ENCODE results near the gene PLCB3. TPM values are rescaled to one million over a fixed set of nuclear protein-coding genes. Genes with fewer than 3 reads are reported as not detected.
A peak's percentile ranks its signal among the peaks of the same experiment; 100 is the strongest.

The PLCB3 gene
- total and polyA plus RNA-seq, 2 of the 13 experiments (the other 11 are each of a cell fraction or from before 2014, with no cell fraction given), result 7.5 to 13.8 TPM

DNA sequence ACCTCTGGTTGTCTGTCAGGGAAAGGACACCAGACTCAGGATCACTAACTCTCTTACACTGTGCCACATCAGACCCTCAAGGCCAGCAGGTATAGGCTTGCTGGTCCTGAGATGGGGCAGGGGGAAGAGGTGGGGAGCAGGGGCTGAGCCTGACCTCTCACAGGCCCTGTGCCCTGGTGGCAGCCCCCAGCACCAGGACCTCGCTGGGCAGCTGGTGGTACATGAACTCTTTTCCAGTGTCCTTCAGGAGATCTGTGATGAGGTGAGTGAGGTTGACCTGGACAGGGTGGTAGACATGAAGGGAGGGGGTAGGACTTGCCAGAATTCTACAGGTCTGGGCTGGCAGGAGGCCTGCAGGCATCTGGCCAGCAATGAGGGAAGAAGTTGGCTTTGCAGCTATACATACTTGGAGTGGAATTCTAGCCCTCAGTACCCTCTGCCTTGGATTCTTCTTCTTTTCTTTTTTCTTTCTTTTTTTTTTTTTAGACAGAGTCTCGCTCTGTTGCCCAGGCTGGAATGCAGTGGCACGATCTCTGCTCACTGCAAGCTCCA is 23.8 kb upstream of the PLCB3 start:
- Histone ChIP-seq H3K36me3 (replicated peaks in 1 of 2; ENCODE audit: control insufficient read depth in 1 of 2, insufficient read depth in 2 of 2, low read length in 2 of 2) (peaks cover 0 to 3% of the 10 kb centered on the region in 2 experiments; a peak in 2 of 5 replicates), H3K9me3 (ENCODE audit: low read length) (no peaks in the 10 kb centered on the region), H3K4me3 (replicated peaks in 1 of 3; ENCODE audit: insufficient read depth in 1 of 3, low read depth in 2 of 3, low read length in 3 of 3) (peak overlapping the region; percentile 78 to 96 (median 82)), H3K4me2 (ENCODE audit: low read depth, low read length) (peak overlapping the region; percentile 96), H3K27ac (ENCODE audit: extremely low read length, insufficient read depth, low read length) (no peak overlapping the region), H4K20me1 (ENCODE audit: insufficient read depth, low read length) (no peaks in the 10 kb centered on the region), H3K4me1 (ENCODE audit: insufficient read depth, low read length) (peaks cover 49% of the 10 kb centered on the region), H3K79me2 (ENCODE audit: insufficient read depth, low read length) (no peaks in the 10 kb centered on the region), H2AFZ (ENCODE audit: low read length) (no peak overlapping the region), H3K27me3 (ENCODE audit: control insufficient read depth in 1 of 2, insufficient read depth in 2 of 2, low read length in 2 of 2) (no peaks in the 10 kb centered on the region), H3K9ac (ENCODE audit: insufficient read depth, low read depth, low read length) (peak overlapping the region; percentile 77)
- WGBS (ENCODE audit: low lambda C conversion rate), result 84% methylated on average over 3 of the region's 3 CpGs
- CTCF ChIA-PET (ENCODE audit: low intra/inter-chr PET ratio, low total read pairs), result no interaction called here
- no peak for DNase-seq (ENCODE audit: low spot score)
- TF ChIP-seq, protein P1, sequence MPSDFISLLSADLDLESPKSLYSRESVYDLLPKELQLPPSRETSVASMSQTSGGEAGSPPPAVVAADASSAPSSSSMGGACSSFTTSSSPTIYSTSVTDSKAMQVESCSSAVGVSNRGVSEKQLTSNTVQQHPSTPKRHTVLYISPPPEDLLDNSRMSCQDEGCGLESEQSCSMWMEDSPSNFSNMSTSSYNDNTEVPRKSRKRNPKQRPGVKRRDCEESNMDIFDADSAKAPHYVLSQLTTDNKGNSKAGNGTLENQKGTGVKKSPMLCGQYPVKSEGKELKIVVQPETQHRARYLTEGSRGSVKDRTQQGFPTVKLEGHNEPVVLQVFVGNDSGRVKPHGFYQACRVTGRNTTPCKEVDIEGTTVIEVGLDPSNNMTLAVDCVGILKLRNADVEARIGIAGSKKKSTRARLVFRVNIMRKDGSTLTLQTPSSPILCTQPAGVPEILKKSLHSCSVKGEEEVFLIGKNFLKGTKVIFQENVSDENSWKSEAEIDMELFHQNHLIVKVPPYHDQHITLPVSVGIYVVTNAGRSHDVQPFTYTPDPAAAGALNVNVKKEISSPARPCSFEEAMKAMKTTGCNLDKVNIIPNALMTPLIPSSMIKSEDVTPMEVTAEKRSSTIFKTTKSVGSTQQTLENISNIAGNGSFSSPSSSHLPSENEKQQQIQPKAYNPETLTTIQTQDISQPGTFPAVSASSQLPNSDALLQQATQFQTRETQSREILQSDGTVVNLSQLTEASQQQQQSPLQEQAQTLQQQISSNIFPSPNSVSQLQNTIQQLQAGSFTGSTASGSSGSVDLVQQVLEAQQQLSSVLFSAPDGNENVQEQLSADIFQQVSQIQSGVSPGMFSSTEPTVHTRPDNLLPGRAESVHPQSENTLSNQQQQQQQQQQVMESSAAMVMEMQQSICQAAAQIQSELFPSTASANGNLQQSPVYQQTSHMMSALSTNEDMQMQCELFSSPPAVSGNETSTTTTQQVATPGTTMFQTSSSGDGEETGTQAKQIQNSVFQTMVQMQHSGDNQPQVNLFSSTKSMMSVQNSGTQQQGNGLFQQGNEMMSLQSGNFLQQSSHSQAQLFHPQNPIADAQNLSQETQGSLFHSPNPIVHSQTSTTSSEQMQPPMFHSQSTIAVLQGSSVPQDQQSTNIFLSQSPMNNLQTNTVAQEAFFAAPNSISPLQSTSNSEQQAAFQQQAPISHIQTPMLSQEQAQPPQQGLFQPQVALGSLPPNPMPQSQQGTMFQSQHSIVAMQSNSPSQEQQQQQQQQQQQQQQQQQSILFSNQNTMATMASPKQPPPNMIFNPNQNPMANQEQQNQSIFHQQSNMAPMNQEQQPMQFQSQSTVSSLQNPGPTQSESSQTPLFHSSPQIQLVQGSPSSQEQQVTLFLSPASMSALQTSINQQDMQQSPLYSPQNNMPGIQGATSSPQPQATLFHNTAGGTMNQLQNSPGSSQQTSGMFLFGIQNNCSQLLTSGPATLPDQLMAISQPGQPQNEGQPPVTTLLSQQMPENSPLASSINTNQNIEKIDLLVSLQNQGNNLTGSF (CRISPR knock-in tag; IDR thresholded peaks at IDR 0.05), result no peak
- TF ChIP-seq, protein P2, sequence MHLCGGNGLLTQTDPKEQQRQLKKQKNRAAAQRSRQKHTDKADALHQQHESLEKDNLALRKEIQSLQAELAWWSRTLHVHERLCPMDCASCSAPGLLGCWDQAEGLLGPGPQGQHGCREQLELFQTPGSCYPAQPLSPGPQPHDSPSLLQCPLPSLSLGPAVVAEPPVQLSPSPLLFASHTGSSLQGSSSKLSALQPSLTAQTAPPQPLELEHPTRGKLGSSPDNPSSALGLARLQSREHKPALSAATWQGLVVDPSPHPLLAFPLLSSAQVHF (CRISPR knock-in tag; IDR thresholded peaks at IDR 0.05), result peak; percentile 6; the same call in 1 of the 2 replicates
- TF ChIP-seq CHCHD3 (CRISPR knock-in tag; IDR thresholded peaks at IDR 0.05), result no peak
- BruUV-seq (replicated peaks), result no TSS peak
- POLR2A ChIA-PET, result interaction anchor here (0.8 to 3.3 kb wide), 7 partner anchors 10 to 78 kb away, joined by 3 to 27 read pairs (median 18); partner anchors contain the start of genes ESRRA, PPP1R14B and STIP1
- FAIRE-seq, result no peak
- no peak for ATAC-seq
- intact Hi-C loops (cut with micrococcal nuclease; ENCODE audit: unreplicated experiment) (no loop called here), in situ Hi-C loops (cut with HindIII; ENCODE audit: extremely low pct_ligation_motif_present, low pct_unique_long_range_greater_than_20kb) (no loop called here)
